IMR-90 (cell line): ENCODE results near the gene WDCP.

Experiments
- ELK1 ChIP-seq: fragments of 150-350 bp; IDR thresholded peaks from 2 replicates; pipeline ENCODE4 v1.6.1; 2016; ENCODE audit warnings: low read depth, mild to moderate bottlenecking, low read length, moderate library complexity, borderline replicate concordance
- MAFK ChIP-seq: IDR thresholded peaks from 2 replicates; pipeline ENCODE4 v1.6.1; 2012; ENCODE audit warnings: low read depth, low read length, improper control_type of control experiment
- MAZ ChIP-seq: IDR thresholded peaks from 2 replicates; pipeline ENCODE4 v1.6.1; 2012; ENCODE audit warnings: low read depth, mild to moderate bottlenecking, low read length, improper control_type of control experiment, moderate library complexity, borderline replicate concordance
- POLR2A ChIP-seq: IDR thresholded peaks from 2 replicates; pipeline ENCODE4 v1.6.1; 2012; ENCODE audit warnings: mild to moderate bottlenecking, low read depth, low read length
- RFX5 ChIP-seq: IDR thresholded peaks from 2 replicates; pipeline ENCODE4 v1.8.0; 2012; ENCODE audit warnings: low read depth, mild to moderate bottlenecking, low read length, moderate library complexity
- TF ChIP-seq, protein P1 (sequence below): conservative IDR thresholded peaks from 2 replicates; pipeline ENCODE4 v1.5.1; 2012; ENCODE audit warnings: mild to moderate bottlenecking, low read depth, low read length, improper control_type of control experiment

- no peak for TF ChIP-seq ELK1
- TF ChIP-seq, protein P1, sequence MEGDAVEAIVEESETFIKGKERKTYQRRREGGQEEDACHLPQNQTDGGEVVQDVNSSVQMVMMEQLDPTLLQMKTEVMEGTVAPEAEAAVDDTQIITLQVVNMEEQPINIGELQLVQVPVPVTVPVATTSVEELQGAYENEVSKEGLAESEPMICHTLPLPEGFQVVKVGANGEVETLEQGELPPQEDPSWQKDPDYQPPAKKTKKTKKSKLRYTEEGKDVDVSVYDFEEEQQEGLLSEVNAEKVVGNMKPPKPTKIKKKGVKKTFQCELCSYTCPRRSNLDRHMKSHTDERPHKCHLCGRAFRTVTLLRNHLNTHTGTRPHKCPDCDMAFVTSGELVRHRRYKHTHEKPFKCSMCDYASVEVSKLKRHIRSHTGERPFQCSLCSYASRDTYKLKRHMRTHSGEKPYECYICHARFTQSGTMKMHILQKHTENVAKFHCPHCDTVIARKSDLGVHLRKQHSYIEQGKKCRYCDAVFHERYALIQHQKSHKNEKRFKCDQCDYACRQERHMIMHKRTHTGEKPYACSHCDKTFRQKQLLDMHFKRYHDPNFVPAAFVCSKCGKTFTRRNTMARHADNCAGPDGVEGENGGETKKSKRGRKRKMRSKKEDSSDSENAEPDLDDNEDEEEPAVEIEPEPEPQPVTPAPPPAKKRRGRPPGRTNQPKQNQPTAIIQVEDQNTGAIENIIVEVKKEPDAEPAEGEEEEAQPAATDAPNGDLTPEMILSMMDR: no peak
- TF ChIP-seq RFX5: no peak
- TF ChIP-seq MAZ: no peak
- no peak for TF ChIP-seq MAFK
- no peak for TF ChIP-seq POLR2A
These were observed 35.7 kb downstream of the WDCP start for GRCh38 chr2:24011250-24012104.
